ENCODE measurements around the gene TMEM184B.
"Not testable (repeated sequence)": the region's sequence is repeated elsewhere in the genome, so short reads cannot be mapped to it uniquely, and the experiment has no call there.

TMEM184B gene

GRCh38 chr22:38190581-38190980 lies 82.2 kb downstream of the TMEM184B start:
- H3K27me3 ChIP-seq, result no peaks in the 10 kb centered on the region; the same call in 1 of the 2 replicates
- no peaks in the 10 kb centered on the region for H4K20me1 ChIP-seq
- H3K4me3 ChIP-seq, result no peak overlapping the region
- H3K36me3 ChIP-seq, result no peaks in the 10 kb centered on the region
- H3K9ac ChIP-seq, result no peak overlapping the region
- no peaks in the 10 kb centered on the region for H3K9me3 ChIP-seq
- no peak for TF ChIP-seq Cebpa-rat (IDR thresholded peaks at IDR 0.05)
- peaks cover 39% of the 10 kb centered on the region for H3K4me1 ChIP-seq
- no peak overlapping the region for H3K27ac ChIP-seq
- H3K4me2 ChIP-seq, result no peak overlapping the region

GRCh38 chr22:38189104-38189503 lies 83.7 kb downstream of the TMEM184B start:
- Histone ChIP-seq H3K27ac (no peak overlapping the region), H3K9me3 (no peaks in the 10 kb centered on the region), H3K4me1 (peaks cover 29% of the 10 kb centered on the region), H3K9ac (no peak overlapping the region), H3K4me3 (no peak overlapping the region), H3K4me2 (no peak overlapping the region), H4K20me1 (no peaks in the 10 kb centered on the region), H3K36me3 (no peaks in the 10 kb centered on the region), H3K27me3 (no peaks in the 10 kb centered on the region; the same call in 1 of the 2 replicates)
- no peak for TF ChIP-seq Cebpa-rat (IDR thresholded peaks at IDR 0.05)

- peaks cover 36% of the 10 kb centered on the region for H3K4me1 ChIP-seq
- H4K20me1 ChIP-seq, result no peaks in the 10 kb centered on the region
- no peak overlapping the region for H3K9ac ChIP-seq
- H3K36me3 ChIP-seq, result no peaks in the 10 kb centered on the region
- H3K27me3 ChIP-seq, result no peaks in the 10 kb centered on the region; the same call in 1 of the 2 replicates
- no peak overlapping the region for H3K27ac ChIP-seq
- no peak overlapping the region for H3K4me3 ChIP-seq
- no peak overlapping the region for H3K4me2 ChIP-seq
- no peak for TF ChIP-seq Cebpa-rat (IDR thresholded peaks at IDR 0.05)
- H3K9me3 ChIP-seq, result no peaks in the 10 kb centered on the region
These were observed 85.2 kb downstream of the TMEM184B start for GRCh38 chr22:38187413-38188212.

- Histone ChIP-seq H3K9ac (no peak overlapping the region), H4K20me1 (no peaks in the 10 kb centered on the region), H3K27me3 (no peaks in the 10 kb centered on the region), H3K4me1 (peaks cover 32% of the 10 kb centered on the region), H3K36me3 (no peaks in the 10 kb centered on the region), H3K9me3 (no peaks in the 10 kb centered on the region), H3K4me2 (no peak overlapping the region), H3K27ac (no peak overlapping the region), H3K4me3 (no peak overlapping the region)
- no peak for TF ChIP-seq Cebpa-rat (IDR thresholded peaks at IDR 0.05)
These were observed 86.4 kb downstream of the TMEM184B start for GRCh38 chr22:38186429-38186828.

GRCh38 chr22:38184788-38185187 lies 88.0 kb downstream of the TMEM184B start:
- no peak for TF ChIP-seq Cebpa-rat (IDR thresholded peaks at IDR 0.05)
- no peaks in the 10 kb centered on the region for H4K20me1 ChIP-seq
- no peak overlapping the region for H3K9ac ChIP-seq
- no peak overlapping the region for H3K4me3 ChIP-seq
- H3K36me3 ChIP-seq, result no peaks in the 10 kb centered on the region
- no peak overlapping the region for H3K4me2 ChIP-seq
- H3K9me3 ChIP-seq, result no peaks in the 10 kb centered on the region
- H3K27me3 ChIP-seq, result no peaks in the 10 kb centered on the region
- H3K27ac ChIP-seq, result no peak overlapping the region
- peaks cover 42% of the 10 kb centered on the region for H3K4me1 ChIP-seq

- H3K27ac ChIP-seq, result peak within 1 kb of the TSS; percentile 92
- H3K4me1 ChIP-seq, result peaks cover 69% of the 10 kb centered on the region
- peak within 1 kb of the TSS; percentile 98 for H3K4me2 ChIP-seq
- H3K27me3 ChIP-seq, result no peaks in the 10 kb centered on the region
- H4K20me1 ChIP-seq, result no peaks in the 10 kb centered on the region
- H3K4me3 ChIP-seq, result peak within 1 kb of the TSS; percentile 84
- peak within 1 kb of the TSS; percentile 91 for H3K9ac ChIP-seq
- peaks cover 4% of the 10 kb centered on the region; the same call in 1 of the 2 replicates for H3K36me3 ChIP-seq
- TF ChIP-seq Cebpa-rat (IDR thresholded peaks at IDR 0.05), result no peak
- no peaks in the 10 kb centered on the region for H3K9me3 ChIP-seq
These were observed 91.2 kb downstream of the TMEM184B start, which contains the start of gene PLA2G6 for GRCh38 chr22:38181453-38182200. Gene PLA2G6, minus strand, starts transcription at chr22:38181830. Its CDS starts 12,404 bp downstream, at chr22:38169426.

- Histone ChIP-seq H3K4me3 (peak overlapping the region; percentile 84), H3K36me3 (peaks cover 4% of the 10 kb centered on the region; the same call in 1 of the 2 replicates), H3K9me3 (no peaks in the 10 kb centered on the region), H3K4me2 (peak overlapping the region; percentile 98), H3K27ac (peak overlapping the region; percentile 92), H4K20me1 (no peaks in the 10 kb centered on the region), H3K9ac (peak overlapping the region; percentile 91), H3K27me3 (no peaks in the 10 kb centered on the region), H3K4me1 (peaks cover 70% of the 10 kb centered on the region)
- TF ChIP-seq Cebpa-rat (IDR thresholded peaks at IDR 0.05), result no peak
These were observed 91.9 kb downstream of the TMEM184B start for GRCh38 chr22:38180841-38181452.

GRCh38 chr22:38178605-38178937 lies 94.2 kb downstream of the TMEM184B start:
- not testable (repeated sequence) for H3K4me2 ChIP-seq
- peaks cover 86% of the 10 kb centered on the region for H3K4me1 ChIP-seq

GRCh38 chr22:38177926-38178604 lies 94.7 kb downstream of the TMEM184B start:
- Histone ChIP-seq H3K4me2 (peak overlapping the region; percentile 89), H3K27me3 (no peaks in the 10 kb centered on the region), H3K27ac (peak overlapping the region; percentile 81), H4K20me1 (no peaks in the 10 kb centered on the region), H3K9ac (peak overlapping the region; percentile 11; the same call in 1 of the 2 replicates), H3K36me3 (peaks cover 4% of the 10 kb centered on the region; the same call in 1 of the 2 replicates), H3K9me3 (no peaks in the 10 kb centered on the region), H3K4me3 (no peak overlapping the region), H3K4me1 (peaks cover 88% of the 10 kb centered on the region)
- no peak for TF ChIP-seq Cebpa-rat (IDR thresholded peaks at IDR 0.05)

More at GRCh38 chr22:38178605-38178937, 94.2 kb downstream of the TMEM184B start:
- H3K27ac ChIP-seq, result peak overlapping the region; percentile 81; the same call in 1 of the 2 replicates
- not testable (repeated sequence) for H3K36me3 ChIP-seq, H3K4me3 ChIP-seq, H4K20me1 ChIP-seq, H3K9ac ChIP-seq, H3K9me3 ChIP-seq, H3K27me3 ChIP-seq

GRCh38 chr22:38177571-38177925 lies 95.3 kb downstream of the TMEM184B start:
- not testable (repeated sequence) for H3K4me3 ChIP-seq

More at GRCh38 chr22:38177571-38177925, 95.3 kb downstream of the TMEM184B start:
- Histone ChIP-seq H3K4me1 (peaks cover 88% of the 10 kb centered on the region), H3K4me2 (peak overlapping the region; percentile 89), H3K27ac (peak overlapping the region; percentile 81)
- H3K9ac ChIP-seq, H3K36me3 ChIP-seq, H3K9me3 ChIP-seq, H4K20me1 ChIP-seq, H3K27me3 ChIP-seq: not testable (repeated sequence)
